HG02588 (cell line): ENCODE measurements around the gene SPINK9.

Source experiments
- ATAC-seq: cut with Tn5 transposase; IDR thresholded peaks from one replicate; pipeline ENCODE4 v1.9.1; 2021; ENCODE audit warnings: mild to moderate bottlenecking, moderate library complexity; ENCODE audit not compliant: unreplicated experiment

The SPINK9 gene

DNA sequence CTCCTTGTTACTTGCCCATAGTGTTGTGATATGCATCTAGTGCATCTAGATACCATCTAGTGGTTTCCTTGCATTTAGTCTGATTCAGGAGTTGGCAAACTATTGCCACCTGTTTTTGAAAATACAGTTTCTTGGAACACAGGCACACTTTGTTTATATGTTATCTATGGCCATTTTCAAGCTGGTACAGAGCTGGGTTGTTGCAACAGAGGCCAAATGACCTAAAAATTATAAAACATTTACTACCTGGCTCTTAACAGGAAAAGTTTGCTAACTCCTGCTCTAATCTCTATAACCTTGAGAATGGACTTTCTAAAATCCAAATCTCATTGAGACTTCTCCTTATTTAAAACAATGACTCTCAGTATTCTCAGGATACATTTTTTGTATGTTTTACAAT lies 29.0 kb downstream of the SPINK9 start:
- no peak for ATAC-seq

DNA sequence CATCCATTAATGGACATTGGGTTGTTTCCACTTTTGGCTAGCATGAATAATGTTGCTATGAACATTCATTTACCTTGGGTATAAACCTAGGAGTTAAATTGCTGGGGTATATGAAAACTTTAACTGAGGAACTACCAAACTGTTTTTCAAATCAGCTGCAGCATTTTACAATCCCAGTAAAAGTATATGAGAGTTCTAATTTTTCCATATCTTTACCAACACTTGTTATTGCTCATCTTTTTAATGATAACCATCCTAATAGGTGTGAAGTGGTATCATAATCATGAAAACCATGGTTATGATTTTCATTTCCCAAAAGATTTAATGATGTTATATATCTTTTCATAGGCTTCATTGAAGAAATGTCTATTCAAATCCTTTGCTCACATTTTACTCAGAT lies 32.9 kb downstream of the SPINK9 start:
- ATAC-seq, result no peak

DNA sequence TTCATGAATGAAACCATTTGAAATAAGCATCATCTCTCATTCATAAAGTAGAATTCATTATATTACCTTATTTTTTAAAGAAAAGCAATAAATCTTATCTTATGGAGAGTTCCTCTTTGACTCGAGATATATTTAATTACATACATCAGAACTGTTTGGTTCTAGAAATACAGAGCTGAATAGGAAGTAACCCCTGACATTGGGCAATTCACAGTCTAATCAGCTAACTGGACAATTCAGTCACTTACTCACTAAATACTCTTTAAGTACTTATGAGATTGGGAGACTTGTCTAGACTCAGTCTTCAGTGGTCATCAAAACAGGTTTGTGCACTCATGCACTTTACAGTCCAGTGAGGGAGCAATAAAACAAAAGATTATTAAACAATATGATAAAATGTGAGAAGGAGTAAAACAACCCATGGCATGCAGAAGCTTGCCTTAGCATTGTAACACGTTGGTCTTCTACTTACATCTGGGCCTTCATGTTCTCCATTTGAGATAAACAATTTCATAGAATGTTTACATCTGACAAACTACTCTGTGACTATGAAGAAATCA lies 36.9 kb downstream of the SPINK9 start:
- ATAC-seq, result no peak

DNA sequence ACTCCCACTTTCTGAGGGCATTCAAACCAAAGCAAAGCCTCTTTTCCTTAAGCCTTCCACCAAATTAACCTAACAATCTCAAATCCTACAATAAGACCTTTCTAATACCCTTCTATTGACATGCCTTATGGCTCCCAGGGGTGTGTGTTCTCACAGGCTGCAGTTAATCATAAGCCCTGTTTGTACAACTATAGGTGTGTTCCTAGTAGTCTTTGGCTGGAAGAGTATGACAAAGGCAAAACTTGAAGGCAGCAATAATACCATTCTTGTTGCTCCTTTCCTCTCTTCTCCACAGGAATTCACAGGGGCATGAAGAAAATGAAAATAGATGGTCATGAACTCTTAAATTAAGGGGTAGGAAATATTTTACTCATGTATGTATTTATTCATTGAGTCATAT lies 37.5 kb downstream of the SPINK9 start:
- no peak for ATAC-seq

DNA sequence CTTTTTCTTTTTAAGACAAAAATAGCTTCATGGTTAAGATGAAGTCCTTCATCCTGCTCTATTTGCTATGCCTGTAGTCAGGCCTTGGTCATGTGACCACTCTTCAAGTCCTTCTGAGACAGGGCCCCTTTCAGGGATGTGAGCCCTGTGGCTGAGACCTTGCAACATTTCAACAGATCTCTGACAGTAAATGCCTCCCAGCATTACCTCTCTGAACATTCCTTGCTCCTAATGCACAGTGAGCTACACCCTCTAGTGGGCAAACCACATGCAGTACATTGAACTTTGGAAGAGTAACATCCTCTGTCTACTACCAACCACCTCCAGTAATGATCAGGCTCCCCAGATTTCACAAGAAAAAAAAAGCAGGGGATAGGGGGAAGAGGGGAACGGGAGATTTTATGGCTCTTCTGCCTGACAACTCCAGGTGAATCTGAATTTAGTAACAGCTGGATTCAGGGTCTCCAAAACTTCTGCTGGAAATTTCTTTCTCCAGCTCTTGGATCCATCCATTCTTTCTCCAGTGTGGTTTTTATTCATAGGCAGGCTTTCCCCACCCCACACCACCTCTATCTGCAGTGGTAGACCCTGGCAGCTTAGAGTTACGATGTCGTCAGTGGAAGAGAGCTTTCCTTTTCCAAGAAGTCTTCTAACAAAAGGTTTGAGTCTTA lies 39.5 kb downstream of the SPINK9 start:
- peak; percentile 86 for ATAC-seq

DNA sequence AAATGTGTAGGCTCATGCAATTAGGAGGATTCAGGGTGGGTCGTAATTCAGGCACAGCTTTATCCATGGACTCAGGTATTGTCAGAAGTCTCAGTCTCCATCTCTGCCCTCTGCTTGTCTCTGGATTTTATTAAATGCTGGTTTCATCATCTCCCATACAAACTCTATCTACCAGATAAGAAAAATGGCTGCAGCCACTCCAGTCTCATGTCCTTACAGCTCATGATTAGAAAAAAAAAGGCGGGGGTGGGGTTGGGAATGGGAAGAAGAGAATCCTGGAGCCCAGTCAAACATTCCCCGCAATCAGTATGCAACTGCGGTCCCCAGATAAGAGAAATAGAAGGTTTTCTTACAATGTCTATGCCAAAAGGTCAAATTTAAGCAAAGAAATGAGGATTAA lies 40.8 kb downstream of the SPINK9 start:
- ATAC-seq, result no peak

DNA sequence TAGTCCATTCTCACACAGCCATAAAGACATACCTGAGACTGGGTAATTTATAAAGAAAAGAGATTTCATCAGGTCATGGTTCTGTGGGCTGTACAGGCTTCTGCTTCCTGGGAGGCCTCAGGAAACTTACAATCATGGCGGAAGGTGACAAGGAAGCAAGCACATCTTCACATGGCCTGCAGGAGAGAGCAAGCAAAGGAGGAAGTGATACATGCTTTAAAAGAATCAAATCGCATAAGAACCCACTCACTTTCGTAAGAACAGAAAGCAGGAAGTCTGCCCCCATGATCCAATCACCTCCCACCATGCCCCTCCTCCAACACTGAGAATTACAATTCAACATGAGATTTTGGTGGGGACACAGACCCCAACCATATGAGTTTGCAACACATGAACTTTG lies 43.3 kb downstream of the SPINK9 start:
- ATAC-seq, result no peak

DNA sequence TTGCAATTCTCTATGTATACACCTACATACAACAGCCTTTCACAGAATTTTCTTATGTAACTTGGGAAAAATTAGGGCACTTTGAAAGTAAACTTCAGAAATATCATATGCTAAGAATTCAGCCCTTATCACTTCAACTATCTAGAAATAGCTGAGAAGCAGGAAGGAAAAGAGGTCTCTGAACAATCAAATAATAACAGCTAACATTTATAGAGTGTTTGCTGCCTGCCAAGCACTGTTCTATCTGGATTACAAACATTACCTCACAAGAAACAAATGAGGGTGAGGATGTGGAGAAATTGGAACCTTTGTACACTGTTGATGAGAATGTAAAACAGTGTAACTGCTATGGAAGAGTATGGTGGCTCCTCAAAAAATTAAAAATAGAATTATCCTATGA lies 44.0 kb downstream of the SPINK9 start:
- ATAC-seq, result no peak

DNA sequence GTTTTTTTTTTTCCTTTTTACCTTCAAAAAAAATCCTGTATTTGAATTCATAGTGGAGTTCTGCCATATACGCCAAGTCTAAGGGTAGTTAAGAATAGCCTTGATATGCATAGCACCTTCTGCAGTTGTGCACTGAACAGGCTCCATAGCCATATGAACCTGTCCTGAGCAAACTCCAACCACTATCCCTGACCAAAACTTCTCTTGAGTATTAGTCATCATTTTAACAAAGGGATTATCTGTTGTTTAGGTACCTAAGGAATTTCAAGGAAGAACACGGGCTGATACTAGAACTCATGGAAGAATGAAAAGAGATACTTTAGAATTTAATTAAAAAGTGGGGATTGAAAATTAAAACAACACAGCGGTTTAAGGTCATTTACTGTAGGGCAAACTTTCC lies 46.5 kb downstream of the SPINK9 start:
- ATAC-seq, result no peak

DNA sequence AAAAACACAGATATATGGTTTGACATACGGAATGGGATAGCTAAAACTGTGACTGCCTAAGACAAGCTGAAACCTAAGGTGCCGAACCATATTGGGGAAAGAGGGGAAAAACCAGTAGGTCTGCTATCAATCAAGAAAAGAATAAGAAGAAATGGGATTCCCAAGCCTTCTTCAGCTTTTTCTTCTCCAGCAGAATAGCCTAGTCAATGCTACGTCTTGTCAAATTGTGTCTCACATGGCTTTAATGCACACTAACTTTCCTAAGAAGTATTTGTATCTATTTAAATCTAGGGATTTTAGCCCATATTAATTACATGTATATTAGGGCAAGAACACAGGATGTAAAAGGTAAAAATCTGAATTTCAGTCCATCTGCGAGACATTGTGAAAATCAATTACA lies 47.6 kb downstream of the SPINK9 start:
- ATAC-seq, result no peak

DNA sequence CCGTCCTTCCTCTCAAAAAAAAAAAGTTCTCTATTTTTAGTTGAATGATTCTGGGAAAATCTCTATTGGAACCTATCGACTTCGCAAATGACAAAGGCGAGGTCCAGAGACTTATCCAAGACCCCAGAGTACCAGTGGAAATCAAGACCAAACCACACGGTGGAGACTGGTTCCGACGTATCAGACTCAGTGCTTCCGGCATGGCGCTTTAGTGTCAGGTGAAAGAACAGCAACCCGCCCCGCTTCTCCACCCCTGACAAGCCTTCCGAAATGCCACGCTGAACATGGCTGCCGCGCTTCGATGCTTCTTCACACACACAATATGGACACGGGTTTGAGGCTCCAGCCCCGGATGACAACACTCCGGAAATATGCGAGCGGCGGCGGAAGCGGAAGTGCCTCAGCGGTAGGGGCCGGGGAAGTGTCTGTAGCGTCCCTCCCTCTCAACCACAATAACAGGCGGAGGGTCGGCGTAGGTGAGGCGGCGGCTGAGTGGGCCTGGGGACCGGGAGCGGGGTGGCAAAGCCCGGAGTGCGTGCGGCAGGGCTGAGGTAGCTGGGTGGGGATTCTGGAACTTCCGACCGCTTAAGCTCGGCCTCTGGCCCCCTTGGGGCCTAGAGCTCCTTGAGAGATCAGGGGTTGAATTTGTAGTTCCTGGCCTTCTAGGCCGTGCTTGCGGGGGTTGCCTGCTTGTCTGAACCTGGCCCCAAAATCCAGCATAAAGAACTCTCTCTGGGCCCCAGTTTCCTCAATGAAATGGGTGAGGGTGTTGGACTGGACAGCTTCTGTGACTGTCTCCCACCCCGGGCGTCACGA lies 48.4 kb downstream of the SPINK9 start, which contains the start of gene FBXO38:
Gene FBXO38, plus strand, starts transcription at position 395 of the 816 bp plus-strand sequence. CDS start 10,819 bp downstream, outside the sequence.
- peak; percentile 99 for ATAC-seq

DNA sequence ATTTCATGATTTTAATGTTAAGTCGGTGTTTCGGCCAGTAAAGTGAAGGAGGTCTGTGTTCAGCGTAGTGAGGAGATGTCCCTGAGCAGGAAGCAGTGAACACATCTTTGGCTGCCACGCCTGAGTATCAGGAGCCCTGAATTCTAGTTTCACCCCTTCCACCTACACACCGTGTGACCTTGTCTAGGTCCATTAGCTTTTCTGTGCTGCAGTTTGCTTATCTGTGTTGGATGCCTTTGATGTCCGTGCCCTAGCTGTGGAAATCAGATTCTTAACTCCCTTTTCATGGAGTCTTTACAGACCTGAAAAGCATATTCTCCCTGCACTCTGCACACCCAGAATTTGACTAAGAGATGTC lies 49.0 kb downstream of the SPINK9 start:
- peak; percentile 14 for ATAC-seq

DNA sequence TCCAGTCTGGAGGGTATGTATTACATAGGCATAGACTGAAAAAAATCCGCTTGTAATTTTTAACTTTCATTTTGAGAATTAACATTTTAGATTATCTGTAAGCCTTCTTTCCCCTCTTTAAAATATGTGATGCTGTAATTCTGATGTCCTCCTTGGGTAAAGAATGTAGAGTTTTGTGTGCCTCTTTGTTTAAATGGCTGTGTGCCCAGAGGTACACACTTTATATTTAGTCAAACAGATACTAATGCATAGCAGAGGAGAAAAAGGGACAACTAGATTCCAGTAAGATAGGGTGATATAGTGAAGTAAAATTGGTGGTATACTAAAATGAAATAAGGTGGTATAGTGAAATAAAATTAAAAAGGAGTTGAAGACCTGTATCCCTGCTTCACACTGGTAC lies 49.7 kb downstream of the SPINK9 start:
- ATAC-seq, result no peak

DNA sequence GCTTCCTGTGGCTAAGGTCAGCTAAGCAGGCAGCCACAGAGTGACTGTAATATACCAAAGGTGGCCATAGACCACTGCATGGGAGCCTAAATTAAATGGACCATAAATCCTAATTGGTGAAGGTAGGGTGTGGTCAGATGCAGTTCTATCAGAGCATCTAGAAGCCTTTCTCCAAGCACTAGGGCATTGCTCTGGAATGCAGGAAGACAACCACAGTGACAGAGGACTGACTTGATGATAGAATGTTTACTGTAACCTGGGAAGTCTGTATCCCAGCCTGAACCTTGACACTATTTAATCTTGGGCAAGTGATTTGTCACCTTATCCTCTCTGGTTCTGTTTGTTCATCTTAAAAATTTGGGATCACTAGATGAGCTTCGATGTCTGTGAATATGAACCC lies 50.7 kb downstream of the SPINK9 start:
- ATAC-seq, result no peak

DNA sequence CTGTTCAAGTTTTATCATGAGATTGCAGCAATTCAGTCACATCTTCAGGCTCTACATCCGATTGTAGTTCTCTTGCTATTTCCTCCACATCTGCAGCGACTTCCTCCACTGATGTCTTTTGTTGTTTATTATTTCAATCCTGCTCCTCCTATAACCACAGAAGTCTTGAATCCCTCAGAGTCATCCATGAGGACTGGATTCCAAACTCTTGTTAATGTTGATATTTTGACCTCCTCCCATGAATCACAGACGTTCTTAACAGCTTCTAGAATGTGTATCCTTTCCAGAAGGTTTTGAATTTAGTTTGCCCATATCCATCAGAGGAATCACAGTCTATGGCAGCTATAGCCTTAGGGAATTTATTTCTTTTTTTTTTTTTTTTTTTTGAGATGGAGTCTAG lies 52.0 kb downstream of the SPINK9 start:
- no peak for ATAC-seq

DNA sequence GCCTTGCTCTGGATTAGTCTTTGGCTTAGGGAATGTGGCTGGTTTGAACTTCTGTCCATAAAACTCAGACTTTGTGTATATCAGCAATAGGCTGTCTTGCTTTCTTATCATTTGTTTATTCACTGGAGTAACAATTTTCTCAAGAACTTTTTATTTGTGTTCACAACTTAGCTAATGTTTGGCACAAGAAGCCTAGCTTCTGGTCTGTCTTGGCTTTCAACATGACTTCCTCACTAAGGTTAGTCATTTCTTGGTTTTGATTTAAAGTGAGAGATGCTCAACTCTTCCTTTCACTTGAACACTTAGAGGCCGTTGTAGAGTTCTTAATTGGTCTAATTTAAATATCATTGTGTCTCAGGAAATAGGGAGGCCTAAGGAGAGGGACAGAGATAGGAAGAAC lies 53.3 kb downstream of the SPINK9 start:
- ATAC-seq, result no peak
